ENCODE measurements around the gene TMC6. TPM values are rescaled to one million over a fixed set of nuclear protein-coding genes. Genes with fewer than 3 reads are reported as not detected.
A peak's percentile ranks its signal among the peaks of the same experiment; 100 is the strongest.

The TMC6 gene
- total RNA-seq, 1 donor from 2014 or later = 94.4 TPM

DNA sequence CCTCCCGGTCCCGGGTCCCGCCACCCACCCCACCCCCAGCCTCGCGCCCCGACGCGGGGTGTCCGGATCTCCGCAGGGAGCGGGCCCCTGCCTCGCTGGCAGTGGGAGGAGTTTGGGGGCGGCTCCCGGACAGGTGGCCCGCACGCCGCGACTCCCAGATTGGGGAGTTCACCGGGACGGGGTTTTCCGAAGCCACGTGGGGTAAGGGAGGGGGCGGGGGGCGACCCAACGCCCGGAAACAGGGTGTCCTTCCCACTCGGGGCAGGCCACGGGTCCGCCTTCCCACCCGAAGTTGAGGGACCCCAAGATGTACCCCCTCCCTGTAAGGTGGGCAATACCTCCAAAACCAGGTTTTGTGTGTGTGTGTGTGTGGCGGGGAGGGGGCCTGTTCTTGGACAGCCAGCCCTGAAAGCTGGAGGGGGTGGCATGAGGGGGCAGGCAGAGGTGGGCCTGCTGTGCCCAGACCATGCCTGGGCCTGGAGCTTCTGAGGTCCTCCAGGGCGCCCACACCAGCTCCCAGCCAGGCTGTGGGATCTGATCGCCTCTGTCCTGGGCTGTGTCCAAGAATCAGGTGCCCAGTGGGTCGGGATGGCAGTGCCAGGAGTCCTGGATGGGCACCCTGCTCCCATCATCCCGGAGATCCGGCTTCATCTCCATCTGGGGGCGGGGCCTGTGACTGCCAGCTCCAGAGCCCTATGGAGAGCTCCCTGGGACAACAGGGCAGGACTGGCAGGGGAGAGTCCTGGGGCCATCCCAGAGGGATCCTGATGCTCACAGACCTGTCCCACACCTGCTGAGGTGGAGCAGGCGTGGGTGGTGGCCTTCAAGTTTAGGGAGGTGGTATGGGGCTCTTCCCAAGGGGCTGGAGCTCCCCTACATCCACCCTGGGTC is 40.6 kb upstream of the TMC6 start:
- H3K36me3 Mint-ChIP-seq = peaks cover 3% of the 10 kb centered on the region
- H3K4me1 Mint-ChIP-seq (ENCODE audit: unreplicated experiment) = peaks cover 11% of the 10 kb centered on the region
- TF ChIP-seq, protein P1, sequence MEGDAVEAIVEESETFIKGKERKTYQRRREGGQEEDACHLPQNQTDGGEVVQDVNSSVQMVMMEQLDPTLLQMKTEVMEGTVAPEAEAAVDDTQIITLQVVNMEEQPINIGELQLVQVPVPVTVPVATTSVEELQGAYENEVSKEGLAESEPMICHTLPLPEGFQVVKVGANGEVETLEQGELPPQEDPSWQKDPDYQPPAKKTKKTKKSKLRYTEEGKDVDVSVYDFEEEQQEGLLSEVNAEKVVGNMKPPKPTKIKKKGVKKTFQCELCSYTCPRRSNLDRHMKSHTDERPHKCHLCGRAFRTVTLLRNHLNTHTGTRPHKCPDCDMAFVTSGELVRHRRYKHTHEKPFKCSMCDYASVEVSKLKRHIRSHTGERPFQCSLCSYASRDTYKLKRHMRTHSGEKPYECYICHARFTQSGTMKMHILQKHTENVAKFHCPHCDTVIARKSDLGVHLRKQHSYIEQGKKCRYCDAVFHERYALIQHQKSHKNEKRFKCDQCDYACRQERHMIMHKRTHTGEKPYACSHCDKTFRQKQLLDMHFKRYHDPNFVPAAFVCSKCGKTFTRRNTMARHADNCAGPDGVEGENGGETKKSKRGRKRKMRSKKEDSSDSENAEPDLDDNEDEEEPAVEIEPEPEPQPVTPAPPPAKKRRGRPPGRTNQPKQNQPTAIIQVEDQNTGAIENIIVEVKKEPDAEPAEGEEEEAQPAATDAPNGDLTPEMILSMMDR (conservative IDR thresholded peaks at IDR 0.05) = no peak
- no peaks in the 10 kb centered on the region for H3K9me3 Mint-ChIP-seq
- no peaks in the 10 kb centered on the region for H3K27me3 Mint-ChIP-seq
- H3K27ac Mint-ChIP-seq = peak overlapping the region; percentile 48
- peak overlapping the region; percentile 81 for H3K4me3 Mint-ChIP-seq
- DNase-seq (ENCODE audit: extremely low spot score, unreplicated experiment) = no peak

DNA sequence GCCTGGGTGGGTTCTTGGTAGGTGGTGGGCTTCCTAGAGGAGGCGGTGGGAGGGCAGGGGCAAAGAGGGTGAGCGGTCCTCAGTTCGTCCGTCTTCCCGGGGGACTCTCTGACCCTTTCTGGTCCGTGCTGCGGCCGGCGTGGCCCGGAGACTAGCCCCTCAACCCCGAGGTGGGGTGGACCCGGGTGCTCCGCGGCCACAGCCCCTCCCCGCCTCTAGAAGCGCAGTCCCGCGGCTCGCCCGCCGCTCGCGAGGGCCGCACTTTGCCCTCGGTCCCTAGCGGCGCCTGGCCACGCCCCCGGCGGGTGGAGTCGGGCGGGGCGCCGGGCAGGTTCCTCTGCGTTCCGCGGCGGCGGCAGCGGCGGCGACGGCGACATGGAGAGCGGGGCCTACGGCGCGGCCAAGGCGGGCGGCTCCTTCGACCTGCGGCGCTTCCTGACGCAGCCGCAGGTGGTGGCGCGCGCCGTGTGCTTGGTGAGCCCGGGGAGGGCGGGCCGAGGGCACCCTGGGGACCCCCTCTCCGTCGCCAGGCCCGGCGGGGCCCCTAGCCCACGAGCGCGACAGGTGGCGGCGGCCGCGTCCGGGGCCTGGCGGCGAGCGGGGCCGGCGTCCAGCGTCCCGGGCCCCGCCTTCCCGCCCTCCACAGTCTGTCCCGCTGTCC is 39.8 kb upstream of the TMC6 start, which contains the start of gene SYNGR2:
TSS of gene SYNGR2 (plus strand) at position 340 of the 661 bp plus-strand sequence. CDS start at position 376, 36 bp downstream.
- peak; percentile 88 for DNase-seq (ENCODE audit: extremely low spot score, unreplicated experiment)
- peak within 1 kb of the TSS; percentile 48 for H3K27ac Mint-ChIP-seq

DNA sequence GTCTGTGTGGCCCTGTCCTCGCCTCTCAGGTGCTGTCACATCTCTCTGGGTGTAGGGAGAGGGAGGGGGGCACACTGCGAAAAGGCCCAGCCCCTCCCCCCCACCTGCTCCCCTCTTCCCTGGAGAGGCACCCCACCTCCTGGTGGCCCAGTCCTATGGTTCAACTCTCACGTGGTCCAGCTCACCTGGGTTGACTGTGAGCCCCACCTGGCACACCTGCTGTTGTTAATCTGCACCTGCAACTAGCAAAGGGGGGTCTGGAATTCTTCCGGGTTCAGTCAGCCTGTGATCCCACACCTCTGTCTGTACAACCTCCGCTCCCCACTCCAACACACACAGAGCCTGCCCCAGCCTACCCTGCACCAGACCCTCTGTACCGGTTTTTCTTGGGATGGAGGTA is 37.9 kb upstream of the TMC6 start:
- DNase-seq (ENCODE audit: extremely low spot score, unreplicated experiment) = no peak
- TF ChIP-seq, protein P1 (conservative IDR thresholded peaks at IDR 0.05) = no peak
- Mint-ChIP-seq H3K27me3 (no peaks in the 10 kb centered on the region), H3K4me1 (ENCODE audit: unreplicated experiment) (no peaks in the 10 kb centered on the region), H3K27ac (no peak overlapping the region), H3K9me3 (no peaks in the 10 kb centered on the region), H3K4me3 (no peak overlapping the region), H3K36me3 (no peaks in the 10 kb centered on the region)

More for the DNA sequence above, 39.8 kb upstream of the TMC6 start, which contains the start of gene SYNGR2:
- Mint-ChIP-seq H3K27me3 (no peaks in the 10 kb centered on the region), H3K4me1 (ENCODE audit: unreplicated experiment) (peaks cover 11% of the 10 kb centered on the region), H3K9me3 (no peaks in the 10 kb centered on the region), H3K4me3 (peak within 1 kb of the TSS; percentile 81), H3K36me3 (no peaks in the 10 kb centered on the region)
- TF ChIP-seq, protein P1 (conservative IDR thresholded peaks at IDR 0.05) = no peak

- Mint-ChIP-seq H3K9me3 (no peaks in the 10 kb centered on the region), H3K4me1 (ENCODE audit: unreplicated experiment) (no peaks in the 10 kb centered on the region), H3K4me3 (no peak overlapping the region), H3K27ac (no peak overlapping the region), H3K36me3 (no peaks in the 10 kb centered on the region), H3K27me3 (no peaks in the 10 kb centered on the region)
- TF ChIP-seq, protein P1 (conservative IDR thresholded peaks at IDR 0.05) = no peak
- no peak for DNase-seq (ENCODE audit: extremely low spot score, unreplicated experiment)
These were observed 36.4 kb upstream of the TMC6 start for GRCh38 chr17:78164748-78165607.
